ENCODE results near the gene MACROD1. TPM values are rescaled to one million over a fixed set of nuclear protein-coding genes. Genes with fewer than 3 reads are reported as not detected.

Gene MACROD1
- total RNA-seq, 1 donor from 2014 or later, result 26.5 TPM

- H3K9me3 ChIP-seq, result no peaks in the 10 kb centered on the region
- TF ChIP-seq, protein P1, sequence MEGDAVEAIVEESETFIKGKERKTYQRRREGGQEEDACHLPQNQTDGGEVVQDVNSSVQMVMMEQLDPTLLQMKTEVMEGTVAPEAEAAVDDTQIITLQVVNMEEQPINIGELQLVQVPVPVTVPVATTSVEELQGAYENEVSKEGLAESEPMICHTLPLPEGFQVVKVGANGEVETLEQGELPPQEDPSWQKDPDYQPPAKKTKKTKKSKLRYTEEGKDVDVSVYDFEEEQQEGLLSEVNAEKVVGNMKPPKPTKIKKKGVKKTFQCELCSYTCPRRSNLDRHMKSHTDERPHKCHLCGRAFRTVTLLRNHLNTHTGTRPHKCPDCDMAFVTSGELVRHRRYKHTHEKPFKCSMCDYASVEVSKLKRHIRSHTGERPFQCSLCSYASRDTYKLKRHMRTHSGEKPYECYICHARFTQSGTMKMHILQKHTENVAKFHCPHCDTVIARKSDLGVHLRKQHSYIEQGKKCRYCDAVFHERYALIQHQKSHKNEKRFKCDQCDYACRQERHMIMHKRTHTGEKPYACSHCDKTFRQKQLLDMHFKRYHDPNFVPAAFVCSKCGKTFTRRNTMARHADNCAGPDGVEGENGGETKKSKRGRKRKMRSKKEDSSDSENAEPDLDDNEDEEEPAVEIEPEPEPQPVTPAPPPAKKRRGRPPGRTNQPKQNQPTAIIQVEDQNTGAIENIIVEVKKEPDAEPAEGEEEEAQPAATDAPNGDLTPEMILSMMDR (IDR thresholded peaks at IDR 0.05), result no peak
- intact Hi-C loops (cut with DNase I), result no loop called here
- H3K27me3 ChIP-seq, result no peaks in the 10 kb centered on the region
- H3K27ac ChIP-seq, result no peak overlapping the region
- H3K36me3 ChIP-seq, result no peaks in the 10 kb centered on the region
- H3K4me3 ChIP-seq, result no peak overlapping the region
- DNase-seq (ENCODE audit: low spot score in 2 of 2), result no peak
- H3K4me1 ChIP-seq, result no peaks in the 10 kb centered on the region
Measured at GRCh38 chr11:64095273-64095817, 70.6 kb downstream of the MACROD1 start.

DNA sequence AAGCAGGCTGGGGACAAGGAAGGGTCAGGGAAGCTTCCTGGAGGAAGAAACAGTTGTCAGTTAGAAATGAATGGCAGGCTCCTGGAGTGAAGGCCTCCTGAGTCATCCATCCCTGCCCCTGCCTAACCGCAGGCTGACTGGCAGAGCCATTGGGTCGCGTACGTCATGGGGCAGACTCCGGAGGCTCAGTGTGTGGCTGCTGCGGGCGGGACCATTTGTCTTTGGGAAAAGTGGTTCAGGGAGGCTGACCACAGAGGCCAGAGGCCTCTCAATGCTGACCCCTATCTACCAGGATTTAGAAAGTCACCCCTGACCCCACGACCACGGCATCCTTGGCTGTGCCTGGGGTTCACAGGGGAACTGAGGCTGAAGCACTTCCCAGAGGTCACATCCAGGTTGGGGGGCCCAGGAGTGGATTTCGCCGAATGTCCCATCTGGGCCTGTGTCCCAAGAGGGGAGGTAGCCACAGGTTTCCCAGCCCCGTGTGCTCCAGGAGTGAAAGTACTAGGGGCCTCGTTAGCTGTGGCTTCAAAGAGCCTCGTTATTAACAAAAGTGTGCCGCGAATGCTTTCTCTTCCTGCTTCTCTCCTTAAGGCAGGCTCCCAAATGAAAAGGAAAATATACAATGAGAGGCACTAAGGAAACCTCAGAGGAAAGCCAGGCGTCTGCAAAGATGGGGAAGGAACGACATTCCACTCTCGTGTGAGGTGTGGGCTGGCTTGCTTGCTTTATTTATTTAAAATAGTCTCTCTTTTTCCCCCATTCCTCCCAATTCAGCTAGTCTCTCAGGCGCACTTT lies 71.3 kb downstream of the MACROD1 start:
- Histone ChIP-seq H3K36me3 (no peaks in the 10 kb centered on the region), H3K9me3 (no peaks in the 10 kb centered on the region), H3K4me3 (no peak overlapping the region), H3K27me3 (no peaks in the 10 kb centered on the region), H3K27ac (no peak overlapping the region), H3K4me1 (no peaks in the 10 kb centered on the region)
- no peak for DNase-seq (ENCODE audit: low spot score in 2 of 2)
- TF ChIP-seq, protein P1 (IDR thresholded peaks at IDR 0.05), result no peak
- intact Hi-C loops (cut with DNase I), result no loop called here

DNA sequence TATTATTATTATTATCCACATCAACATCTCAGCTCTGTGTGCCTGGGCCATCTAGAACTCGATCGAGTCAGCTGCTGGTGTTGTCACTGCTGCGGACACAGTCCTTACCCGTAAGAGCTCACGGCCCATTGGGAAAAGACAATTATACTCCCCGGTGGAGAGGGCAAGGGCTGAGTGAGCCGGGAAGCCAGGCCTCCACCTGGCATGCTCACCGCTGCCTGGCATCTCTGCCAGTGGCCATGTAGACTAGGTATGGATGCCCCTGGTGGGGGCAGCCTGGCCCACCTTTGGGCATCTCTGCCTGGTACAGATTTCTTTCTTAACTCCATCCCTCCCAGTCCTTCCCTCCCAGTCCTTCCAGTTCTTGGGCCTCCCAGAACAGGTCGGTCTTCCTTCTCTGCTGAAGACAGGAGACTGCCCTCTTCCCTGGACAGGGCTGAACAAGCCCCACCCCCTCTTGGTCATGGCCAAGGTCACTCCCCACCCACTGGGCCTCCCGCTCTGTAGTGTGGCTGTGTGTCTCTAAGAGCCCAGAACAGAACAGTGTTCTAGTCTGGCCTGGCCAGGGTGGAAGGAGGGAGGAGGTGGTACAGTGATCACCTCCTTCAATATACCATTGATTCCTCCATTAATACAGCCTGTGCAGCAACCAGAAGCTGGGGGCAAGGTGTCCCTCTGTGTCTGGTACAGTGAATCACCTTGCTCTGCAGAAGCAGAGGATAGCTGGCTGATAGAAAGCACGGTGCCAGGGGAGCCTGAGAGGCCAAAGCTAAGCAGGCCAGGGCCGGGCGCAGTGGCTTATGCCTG lies 72.5 kb downstream of the MACROD1 start:
- DNase-seq (ENCODE audit: low spot score in 2 of 2), result no peak
- TF ChIP-seq, protein P1 (IDR thresholded peaks at IDR 0.05), result no peak
- no peaks in the 10 kb centered on the region for H3K4me1 ChIP-seq
- H3K27ac ChIP-seq, result no peak overlapping the region
- no peaks in the 10 kb centered on the region for H3K27me3 ChIP-seq
- H3K9me3 ChIP-seq, result no peaks in the 10 kb centered on the region
- H3K4me3 ChIP-seq, result no peak overlapping the region
- H3K36me3 ChIP-seq, result no peaks in the 10 kb centered on the region
- intact Hi-C loops (cut with DNase I), result no loop called here

- TF ChIP-seq, protein P1 (IDR thresholded peaks at IDR 0.05), result no peak
- Histone ChIP-seq H3K27ac (no peak overlapping the region), H3K27me3 (no peaks in the 10 kb centered on the region), H3K9me3 (no peaks in the 10 kb centered on the region), H3K4me3 (no peak overlapping the region), H3K36me3 (no peaks in the 10 kb centered on the region), H3K4me1 (no peaks in the 10 kb centered on the region)
- intact Hi-C loops (cut with DNase I), result no loop called here
- no peak for DNase-seq (ENCODE audit: low spot score in 2 of 2)
Measured at GRCh38 chr11:64092761-64093136, 73.2 kb downstream of the MACROD1 start.

DNA sequence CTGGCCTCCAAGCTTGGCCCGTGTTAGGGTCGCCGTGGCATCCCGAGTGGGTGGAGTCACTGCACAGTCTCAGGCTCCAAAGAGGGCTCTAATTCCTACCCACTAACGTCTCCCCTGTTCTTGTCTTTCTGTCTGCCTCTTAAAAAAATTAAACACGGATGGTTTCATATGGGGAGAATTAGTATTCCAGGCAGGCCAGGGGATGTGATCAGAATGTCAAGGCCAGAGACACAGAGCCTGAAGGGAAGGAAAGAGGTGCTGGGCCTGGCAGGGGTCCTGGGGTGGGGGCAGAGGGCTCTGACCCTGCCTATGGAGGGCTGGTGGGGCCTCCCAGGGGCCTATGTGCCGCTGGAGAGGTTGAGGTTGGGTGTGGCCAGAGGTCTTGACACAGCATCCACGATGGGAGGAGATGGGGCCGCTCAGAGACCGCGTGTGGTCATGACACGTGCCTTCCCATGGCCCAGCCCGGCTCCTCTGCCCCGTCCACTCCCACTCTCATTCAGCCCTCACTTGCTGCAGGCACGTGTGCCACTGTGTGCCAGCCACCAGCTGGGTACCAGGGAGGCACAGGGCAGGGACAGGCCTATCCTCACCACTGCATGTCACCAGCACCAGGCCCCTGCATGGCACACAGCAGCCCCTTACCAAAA lies 73.7 kb downstream of the MACROD1 start:
- Histone ChIP-seq H3K36me3 (no peaks in the 10 kb centered on the region), H3K4me1 (no peaks in the 10 kb centered on the region), H3K4me3 (no peak overlapping the region), H3K27me3 (no peaks in the 10 kb centered on the region), H3K9me3 (no peaks in the 10 kb centered on the region), H3K27ac (no peak overlapping the region)
- TF ChIP-seq, protein P1 (IDR thresholded peaks at IDR 0.05), result no peak
- DNase-seq (ENCODE audit: low spot score in 2 of 2), result no peak
- intact Hi-C loops (cut with DNase I), result no loop called here

Measured in ascending aorta (tissue), 2 donors.